Cardiac muscle cell (in vitro differentiated cells and primary cell): ENCODE data around the gene ITM2B. TPM values are rescaled to one million over a fixed set of nuclear protein-coding genes. Genes with fewer than 3 reads are reported as not detected.

Experiments
- DNase-seq, 2 donors: peaks; one replicate each; pipeline versions ENCODE4 v3.0.0 to v3.0.0-alpha.2; 2010 to 2017; ENCODE audit warnings: low read depth in 1 of 2, low spot score in 1 of 2
- H3K27ac ChIP-seq: fragments of 200-600 bp; sonication (generic); 2 replicates; pipeline ENCODE4 v1.5.1; 2016
- H3K27me3 ChIP-seq: fragments of 200-600 bp; sonication (generic); 2 replicates; pipeline ENCODE4 v1.6.0; 2016; ENCODE audit warnings: control low read depth
- H3K36me3 ChIP-seq: fragments of 200-600 bp; sonication (generic); 2 replicates; pipeline ENCODE4 v1.5.1; 2016; ENCODE audit warnings: control low read depth
- H3K4me1 ChIP-seq: fragments of 200-600 bp; sonication (generic); 2 replicates; pipeline ENCODE4 v1.8.1; 2017; ENCODE audit warnings: low read depth, mild to moderate bottlenecking, mixed run types
- H3K4me3 ChIP-seq: fragments of 200-600 bp; sonication (generic); 2 replicates; pipeline ENCODE4 v1.5.1; 2016; ENCODE audit warnings: mild to moderate bottlenecking
- H3K9me3 ChIP-seq: fragments of 200-600 bp; sonication (generic); 2 replicates; pipeline ENCODE4 v1.5.1; 2017; ENCODE audit warnings: low read depth, mild to moderate bottlenecking, control low read depth
- CTCF ChIP-seq: IDR thresholded peaks from 2 replicates; pipeline ENCODE4 v1.5.1; 2012; ENCODE audit warnings: low read depth, mild to moderate bottlenecking, low read length
- polyA plus RNA-seq: library from polyadenylated mRNA; unstranded; fragments of >200 nt; fragmentation: Nextera tagmentation; extraction: Ambion mirVana; gene quantifications from 2 replicates; pipeline ENCODE4 v1.2.1, GENCODE V29; 2016
- total RNA-seq: library from RNA; depleted of rRNA; stranded (reverse); fragments of >200 nt; gene quantifications from 2 replicates; pipeline ENCODE4 v1.2.3, GENCODE V29; 2016

Gene ITM2B
- total and polyA plus RNA-seq, 2 experiments from 2014 or later = 135 to 360 TPM

DNA sequence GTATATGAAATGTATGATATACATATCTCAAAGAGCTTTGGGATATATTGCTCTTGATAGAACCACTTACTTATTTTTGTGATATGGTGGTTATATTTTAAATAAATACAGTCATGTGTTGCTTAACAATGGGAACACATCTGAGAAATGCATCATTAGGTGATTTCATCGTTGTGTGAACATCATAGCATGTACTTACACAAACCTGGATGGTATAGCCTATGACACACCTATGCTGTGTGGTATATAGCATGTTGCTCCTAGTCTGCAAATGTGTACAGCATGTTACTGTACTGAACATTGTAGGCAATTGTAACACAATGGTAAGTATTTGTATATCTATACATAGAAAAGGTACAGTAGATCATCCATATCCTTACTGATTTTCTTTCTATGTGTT is 78.2 kb downstream of the ITM2B start:
- Histone ChIP-seq H3K9me3 (peaks cover 2% of the 10 kb centered on the region), H3K27me3 (no peaks in the 10 kb centered on the region), H3K36me3 (peaks cover 4% of the 10 kb centered on the region), H3K4me3 (no peak overlapping the region), H3K4me1 (no peaks in the 10 kb centered on the region), H3K27ac (no peak overlapping the region)
- no peak for DNase-seq
- TF ChIP-seq CTCF = no peak

DNA sequence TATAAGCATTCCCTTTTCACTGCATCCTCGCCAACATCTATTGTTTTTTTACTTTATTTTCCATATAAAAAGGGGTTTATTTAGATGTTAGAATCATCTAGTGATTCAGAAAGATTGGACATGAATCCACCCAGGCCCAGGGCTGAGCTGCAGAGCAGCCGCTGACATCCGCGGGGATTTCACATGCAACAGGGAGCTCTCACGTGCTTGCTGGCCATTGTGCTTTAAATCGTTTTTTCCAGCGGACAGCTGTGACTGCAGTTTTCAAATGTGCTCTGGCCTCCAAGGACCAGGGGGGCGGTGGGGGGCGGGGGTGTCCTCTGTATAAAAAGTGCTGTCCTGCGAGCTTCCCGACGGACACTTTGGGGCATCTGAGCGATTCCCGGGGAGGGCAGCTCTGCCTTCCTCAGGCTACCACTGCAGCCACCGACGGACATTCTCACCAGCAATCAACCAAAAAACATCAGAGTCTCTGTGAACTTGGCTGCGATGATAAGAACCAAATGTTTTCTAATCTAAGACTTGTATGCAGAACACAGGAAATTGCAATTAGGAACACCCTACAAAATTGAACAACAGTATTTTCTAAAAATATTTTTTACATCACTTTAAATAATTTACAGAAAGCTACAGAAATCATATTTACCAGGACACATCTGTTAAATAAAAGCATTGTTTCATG is 83.1 kb downstream of the ITM2B start:
- H3K27ac ChIP-seq = no peak overlapping the region
- no peak for TF ChIP-seq CTCF
- no peaks in the 10 kb centered on the region for H3K36me3 ChIP-seq
- no peaks in the 10 kb centered on the region for H3K27me3 ChIP-seq
- no peak for DNase-seq
- no peak overlapping the region for H3K4me3 ChIP-seq
- H3K4me1 ChIP-seq = no peaks in the 10 kb centered on the region
- peaks cover 2% of the 10 kb centered on the region for H3K9me3 ChIP-seq

- Histone ChIP-seq H3K4me3 (no peak overlapping the region), H3K9me3 (peaks cover 2% of the 10 kb centered on the region), H3K36me3 (no peaks in the 10 kb centered on the region), H3K4me1 (no peaks in the 10 kb centered on the region), H3K27ac (no peak overlapping the region), H3K27me3 (no peaks in the 10 kb centered on the region)
- DNase-seq = no peak
- no peak for TF ChIP-seq CTCF
Measured at GRCh38 chr13:48316826-48317510, 84.0 kb downstream of the ITM2B start.

GRCh38 chr13:48317511-48318376 is 84.7 kb downstream of the ITM2B start:
- H3K4me1 ChIP-seq = no peaks in the 10 kb centered on the region
- H3K27ac ChIP-seq = no peak overlapping the region
- no peaks in the 10 kb centered on the region for H3K36me3 ChIP-seq
- TF ChIP-seq CTCF = no peak
- H3K4me3 ChIP-seq = no peak overlapping the region
- peaks cover 2% of the 10 kb centered on the region for H3K9me3 ChIP-seq
- no peak for DNase-seq
- no peaks in the 10 kb centered on the region for H3K27me3 ChIP-seq

DNA sequence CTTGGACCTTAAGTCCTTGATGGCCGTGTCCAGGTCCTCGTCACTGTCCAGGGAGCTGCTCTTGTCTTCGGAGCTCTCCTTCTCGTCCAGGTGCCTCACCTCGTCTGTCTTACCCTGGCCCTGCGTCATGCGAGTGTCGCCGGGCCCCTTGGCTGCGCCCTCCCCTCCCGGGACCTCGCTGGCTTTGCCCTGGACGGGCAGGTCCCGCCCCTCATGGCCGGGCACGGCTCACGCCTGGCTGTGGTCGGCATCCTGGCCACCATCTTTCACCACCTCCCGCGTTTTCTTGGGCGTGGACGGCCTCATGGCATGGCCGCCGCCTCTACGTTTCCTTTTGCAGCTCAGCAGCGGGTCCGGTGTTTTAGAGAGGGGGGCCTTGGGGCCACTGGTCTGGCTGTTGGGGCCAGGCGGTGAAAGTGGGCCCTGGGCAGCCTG is 85.4 kb downstream of the ITM2B start:
- TF ChIP-seq CTCF = no peak
- no peaks in the 10 kb centered on the region for H3K4me1 ChIP-seq
- no peaks in the 10 kb centered on the region for H3K27me3 ChIP-seq
- H3K36me3 ChIP-seq = no peaks in the 10 kb centered on the region
- no peak for DNase-seq
- H3K4me3 ChIP-seq = no peak overlapping the region
- H3K27ac ChIP-seq = no peak overlapping the region
- peaks cover 2% of the 10 kb centered on the region for H3K9me3 ChIP-seq
